HCT116 (cell line): ENCODE measurements around the gene RBP4.

Experiments
- ELF1 ChIP-seq: IDR thresholded peaks from 2 replicates; pipeline ENCODE4 v1.6.1; 2012; ENCODE audit warnings: low read depth, borderline replicate concordance
- EZH2phosphoT487 ChIP-seq: fragments of 200-600 bp; IDR thresholded peaks from 2 replicates; pipeline ENCODE4 v1.6.1; 2018; ENCODE audit warnings: antibody characterized with exemption, borderline replicate concordance
- POLR2A ChIP-seq: IDR thresholded peaks from 2 replicates; pipeline ENCODE4 v1.7.0; 2011; ENCODE audit warnings: borderline replicate concordance; ENCODE audit not compliant: insufficient read depth, insufficient read length; ENCODE audit errors: extremely low read depth
- TF ChIP-seq, protein P1 (sequence below), 3 experiments: fragments of 200-600 bp in 1 of 3; sonication (generic) in 1 of 3; IDR thresholded peaks in 2 of 3; conservative IDR thresholded peaks in 1 of 3; 2 replicates each; pipeline ENCODE4 v1.5.1; 2012 to 2017; ENCODE audit warnings: low read depth in 2 of 3, low read length in 2 of 3, antibody characterized with exemption in 1 of 3, borderline replicate concordance in 1 of 3, control low read depth in 1 of 3, mild to moderate bottlenecking in 1 of 3, mixed read lengths in 1 of 3, mixed run types in 1 of 3, moderate library complexity in 1 of 3; ENCODE audit not compliant: insufficient read depth in 1 of 3
- TF ChIP-seq, protein P2 (sequence below): IDR thresholded peaks from 2 replicates; pipeline ENCODE4 v1.6.1; 2012; ENCODE audit warnings: low read depth

DNA sequence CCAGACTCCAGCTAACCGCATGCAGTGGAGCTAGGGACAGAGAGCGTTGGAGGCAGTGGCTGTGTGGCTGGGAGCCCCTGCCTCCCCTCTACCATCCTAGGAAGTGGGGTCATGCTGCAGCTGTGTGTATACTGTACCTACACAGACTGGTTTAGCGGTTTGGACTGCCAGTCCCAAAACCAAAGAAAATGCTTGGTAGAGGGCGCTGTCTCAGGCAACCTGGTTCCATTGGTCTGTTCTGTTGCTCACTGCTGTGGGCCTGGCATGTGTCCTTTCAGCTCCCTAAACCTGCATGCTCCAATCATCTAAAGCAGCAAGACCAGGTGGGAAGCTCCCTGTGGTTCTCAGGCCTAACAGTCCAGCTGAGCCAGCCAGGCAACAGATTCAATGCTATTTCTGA lies 4.5 kb downstream of the RBP4 start:
- TF ChIP-seq, protein P1, sequence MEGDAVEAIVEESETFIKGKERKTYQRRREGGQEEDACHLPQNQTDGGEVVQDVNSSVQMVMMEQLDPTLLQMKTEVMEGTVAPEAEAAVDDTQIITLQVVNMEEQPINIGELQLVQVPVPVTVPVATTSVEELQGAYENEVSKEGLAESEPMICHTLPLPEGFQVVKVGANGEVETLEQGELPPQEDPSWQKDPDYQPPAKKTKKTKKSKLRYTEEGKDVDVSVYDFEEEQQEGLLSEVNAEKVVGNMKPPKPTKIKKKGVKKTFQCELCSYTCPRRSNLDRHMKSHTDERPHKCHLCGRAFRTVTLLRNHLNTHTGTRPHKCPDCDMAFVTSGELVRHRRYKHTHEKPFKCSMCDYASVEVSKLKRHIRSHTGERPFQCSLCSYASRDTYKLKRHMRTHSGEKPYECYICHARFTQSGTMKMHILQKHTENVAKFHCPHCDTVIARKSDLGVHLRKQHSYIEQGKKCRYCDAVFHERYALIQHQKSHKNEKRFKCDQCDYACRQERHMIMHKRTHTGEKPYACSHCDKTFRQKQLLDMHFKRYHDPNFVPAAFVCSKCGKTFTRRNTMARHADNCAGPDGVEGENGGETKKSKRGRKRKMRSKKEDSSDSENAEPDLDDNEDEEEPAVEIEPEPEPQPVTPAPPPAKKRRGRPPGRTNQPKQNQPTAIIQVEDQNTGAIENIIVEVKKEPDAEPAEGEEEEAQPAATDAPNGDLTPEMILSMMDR (IDR thresholded peaks at IDR 0.05 in 2 of 3, conservative IDR thresholded peaks at IDR 0.05 in 1 of 3; ENCODE audit: borderline replicate concordance in 1 of 3, insufficient read depth in 1 of 3, low read depth in 2 of 3, low read length in 2 of 3), result peak; percentile 8 to 53 (median 42); a peak in 4 of 6 replicates
- TF ChIP-seq, protein P2, sequence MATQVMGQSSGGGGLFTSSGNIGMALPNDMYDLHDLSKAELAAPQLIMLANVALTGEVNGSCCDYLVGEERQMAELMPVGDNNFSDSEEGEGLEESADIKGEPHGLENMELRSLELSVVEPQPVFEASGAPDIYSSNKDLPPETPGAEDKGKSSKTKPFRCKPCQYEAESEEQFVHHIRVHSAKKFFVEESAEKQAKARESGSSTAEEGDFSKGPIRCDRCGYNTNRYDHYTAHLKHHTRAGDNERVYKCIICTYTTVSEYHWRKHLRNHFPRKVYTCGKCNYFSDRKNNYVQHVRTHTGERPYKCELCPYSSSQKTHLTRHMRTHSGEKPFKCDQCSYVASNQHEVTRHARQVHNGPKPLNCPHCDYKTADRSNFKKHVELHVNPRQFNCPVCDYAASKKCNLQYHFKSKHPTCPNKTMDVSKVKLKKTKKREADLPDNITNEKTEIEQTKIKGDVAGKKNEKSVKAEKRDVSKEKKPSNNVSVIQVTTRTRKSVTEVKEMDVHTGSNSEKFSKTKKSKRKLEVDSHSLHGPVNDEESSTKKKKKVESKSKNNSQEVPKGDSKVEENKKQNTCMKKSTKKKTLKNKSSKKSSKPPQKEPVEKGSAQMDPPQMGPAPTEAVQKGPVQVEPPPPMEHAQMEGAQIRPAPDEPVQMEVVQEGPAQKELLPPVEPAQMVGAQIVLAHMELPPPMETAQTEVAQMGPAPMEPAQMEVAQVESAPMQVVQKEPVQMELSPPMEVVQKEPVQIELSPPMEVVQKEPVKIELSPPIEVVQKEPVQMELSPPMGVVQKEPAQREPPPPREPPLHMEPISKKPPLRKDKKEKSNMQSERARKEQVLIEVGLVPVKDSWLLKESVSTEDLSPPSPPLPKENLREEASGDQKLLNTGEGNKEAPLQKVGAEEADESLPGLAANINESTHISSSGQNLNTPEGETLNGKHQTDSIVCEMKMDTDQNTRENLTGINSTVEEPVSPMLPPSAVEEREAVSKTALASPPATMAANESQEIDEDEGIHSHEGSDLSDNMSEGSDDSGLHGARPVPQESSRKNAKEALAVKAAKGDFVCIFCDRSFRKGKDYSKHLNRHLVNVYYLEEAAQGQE, result no peak
- TF ChIP-seq POLR2A (no peak), EZH2phosphoT487 (no peak), ELF1 (no peak)
